HCT116 (cell line): Measurements from ENCODE around the gene ADARB1. TPM values are rescaled to one million over a fixed set of nuclear protein-coding genes. Genes with fewer than 3 reads are reported as not detected.

Experiments
- ATAC-seq: fragments of 200-7000 bp; cut with Tn5 transposase; 2 replicates; pipeline ENCODE4 v1.9.1; 2020; ENCODE audit warnings: mild to moderate bottlenecking, moderate library complexity
- BruUV-seq: library from RNA; stranded (reverse); fragments of 400-500 nt; replicated peaks from 2 replicates; lab custom pipeline; 2021; lab: Mats Ljungman, UMichigan
- CTCF ChIA-PET: fragments of 300-600 bp; sonication (Branson Sonifier 250); formaldehyde crosslinking; loops from one replicate; lab custom pipeline; 2021; ENCODE audit warnings: antibody characterized with exemption; lab: Charles Lee
- POLR2A ChIA-PET: fragments of 300-600, 350-600 bp; sonication (Branson Sonifier 250); formaldehyde crosslinking; loops from one replicate; lab custom pipeline; 2021; ENCODE audit warnings: antibody characterized with exemption; lab: Charles Lee
- RAD21 ChIA-PET, 2 experiments: fragments of 300-600 bp; sonication (Branson Sonifier 250); formaldehyde crosslinking; loops; one replicate each; lab custom pipeline; 2023; ENCODE audit warnings: low total read pairs in 2 of 2; ENCODE audit not compliant: uncharacterized antibody in 2 of 2, unreplicated experiment in 2 of 2, low non-redundant PET in 1 of 2; lab: Charles Lee
- DNase-seq: peaks from one replicate; pipeline ENCODE4 v3.0.0-alpha.2; 2010; ENCODE audit warnings: low read depth, low spot score
- H2AFZ ChIP-seq: fragments of 200-600 bp; shearing (Covaris generic), sonication (generic); 2 replicates; pipeline ENCODE4 v1.6.1; 2017; ENCODE audit warnings: low read depth, mixed run types, mixed read lengths, antibody characterized with exemption, low read length; ENCODE audit not compliant: poor library complexity, severe bottlenecking
- H3K27ac ChIP-seq: 2 replicates; pipeline ENCODE4 v1.5.1; 2012; ENCODE audit warnings: low read depth, low read length
- H3K27me3 ChIP-seq: fragments of 200-600 bp; sonication (generic); 2 replicates; pipeline ENCODE4 v1.6.1; 2016; ENCODE audit warnings: mixed run types, low read length, mixed read lengths; ENCODE audit not compliant: insufficient read depth
- H3K36me3 ChIP-seq, 2 experiments: fragments of 200-500 bp in 1 of 2; fragments of 200-600 bp in 1 of 2; sonication (Bioruptor generic) in 1 of 2; sonication (generic) in 1 of 2; 2 replicates each; pipeline versions ENCODE4 v1.5.1 to v1.6.1; 2014 to 2016; ENCODE audit warnings: low read length in 2 of 2, inconsistent platforms in 1 of 2, mixed read lengths in 1 of 2, mixed run types in 1 of 2; ENCODE audit not compliant: insufficient read depth in 2 of 2, control insufficient read depth in 1 of 2
- H3K4me1 ChIP-seq, 2 experiments: fragments of 200-600 bp in 1 of 2; sonication (generic) in 1 of 2; 2 replicates each; pipeline versions ENCODE4 v1.5.1 to v1.6.1; 2012 to 2017; ENCODE audit warnings: low read length in 2 of 2, inconsistent platforms in 1 of 2, mild to moderate bottlenecking in 1 of 2, mixed read lengths in 1 of 2, mixed run types in 1 of 2, moderate library complexity in 1 of 2; ENCODE audit not compliant: insufficient read depth in 2 of 2, control insufficient read depth in 1 of 2
- H3K4me2 ChIP-seq: fragments of 200-600 bp; sonication (generic); 2 replicates; pipeline ENCODE4 v1.6.1; 2017; ENCODE audit warnings: mixed run types, low read length, mixed read lengths
- H3K4me3 ChIP-seq, 2 experiments: fragments of 200-600 bp in 1 of 2; sonication (generic) in 1 of 2; replicated peaks in 1 of 2; 2 replicates each; pipeline ENCODE4 v1.5.1; 2011 to 2016; ENCODE audit warnings: low read length in 2 of 2, control low read depth in 1 of 2, low read depth in 1 of 2, mild to moderate bottlenecking in 1 of 2, mixed read lengths in 1 of 2, mixed run types in 1 of 2
- H3K79me2 ChIP-seq: fragments of 200-600 bp; sonication (generic); 2 replicates; pipeline ENCODE4 v1.6.1; 2017; ENCODE audit warnings: mild to moderate bottlenecking, mixed run types, low read length, moderate library complexity, mixed read lengths; ENCODE audit not compliant: insufficient read depth
- H3K9ac ChIP-seq: fragments of 200-600 bp; sonication (generic); 2 replicates; pipeline ENCODE4 v1.6.1; 2016; ENCODE audit warnings: low read length, mixed read lengths
- H3K9me2 ChIP-seq: fragments of 200-600 bp; sonication (generic), shearing (Covaris generic); 2 replicates; pipeline ENCODE4 v1.6.1; 2017; ENCODE audit warnings: mixed run types, mild to moderate bottlenecking, moderate library complexity; ENCODE audit not compliant: insufficient read depth
- H3K9me3 ChIP-seq, 2 experiments: fragments of 200-500 bp in 1 of 2; fragments of 200-600 bp in 1 of 2; sonication (Bioruptor generic) in 1 of 2; sonication (generic) in 1 of 2; 2 replicates each; pipeline ENCODE4 v1.6.1; 2014 to 2017; ENCODE audit warnings: low read length in 2 of 2, mixed read lengths in 2 of 2, inconsistent platforms in 1 of 2, low read depth in 1 of 2, mild to moderate bottlenecking in 1 of 2, mixed run types in 1 of 2, moderate library complexity in 1 of 2; ENCODE audit not compliant: control insufficient read depth in 1 of 2, insufficient read depth in 1 of 2
- H4K20me1 ChIP-seq: fragments of 200-600 bp; sonication (generic), shearing (Covaris generic); 2 replicates; pipeline ENCODE4 v1.6.1; 2017; ENCODE audit warnings: mixed run types, mild to moderate bottlenecking, moderate library complexity; ENCODE audit not compliant: insufficient read depth
- ATF3 ChIP-seq: IDR thresholded peaks from 2 replicates; pipeline ENCODE4 v1.6.1; 2012
- CBX3 ChIP-seq: IDR thresholded peaks from 2 replicates; pipeline ENCODE4 v1.6.1; 2012; ENCODE audit warnings: low read depth
- CEBPB ChIP-seq: IDR thresholded peaks from 2 replicates; pipeline ENCODE4 v1.6.1; 2012; ENCODE audit warnings: low read depth
- CTCF ChIP-seq, 3 experiments: fragments of 200-600 bp in 1 of 3; sonication (generic) in 1 of 3; IDR thresholded peaks in 2 of 3; conservative IDR thresholded peaks in 1 of 3; 2 replicates each; pipeline ENCODE4 v1.5.1; 2012 to 2017; ENCODE audit warnings: low read depth in 2 of 3, low read length in 2 of 3, antibody characterized with exemption in 1 of 3, borderline replicate concordance in 1 of 3, control low read depth in 1 of 3, mild to moderate bottlenecking in 1 of 3, mixed read lengths in 1 of 3, mixed run types in 1 of 3, moderate library complexity in 1 of 3; ENCODE audit not compliant: insufficient read depth in 1 of 3
- EZH2 ChIP-seq: fragments of 200-600 bp; sonication (generic); IDR thresholded peaks from 2 replicates; pipeline ENCODE4 v1.6.1; 2017; ENCODE audit warnings: antibody characterized with exemption, mixed run types
- FOSL1 ChIP-seq: IDR thresholded peaks from 2 replicates; pipeline ENCODE4 v1.6.1; 2012; ENCODE audit warnings: low read depth
- POLR2AphosphoS5 ChIP-seq: IDR thresholded peaks from 2 replicates; pipeline ENCODE4 v1.6.1; 2011; ENCODE audit warnings: mild to moderate bottlenecking, low read depth, low read length, moderate library complexity
- RAD21 ChIP-seq: IDR thresholded peaks from 2 replicates; pipeline ENCODE4 v1.6.1; 2012; ENCODE audit warnings: low read depth, mild to moderate bottlenecking
- SIN3A ChIP-seq: IDR thresholded peaks from 2 replicates; pipeline ENCODE4 v1.6.1; 2012; ENCODE audit warnings: low read depth
- TCF7L2 ChIP-seq: IDR thresholded peaks from 2 replicates; pipeline ENCODE4 v1.7.0; 2011; ENCODE audit warnings: borderline replicate concordance, inconsistent platforms; ENCODE audit not compliant: insufficient read depth, insufficient read length; ENCODE audit errors: extremely low read depth
- YY1 ChIP-seq: IDR thresholded peaks from 2 replicates; pipeline ENCODE4 v1.6.1; 2011; ENCODE audit warnings: low read length, low read depth, moderate library complexity, mild to moderate bottlenecking; ENCODE audit not compliant: insufficient replicate concordance; ENCODE audit errors: extremely low read depth
- ZFX ChIP-seq: fragments of 450-650 bp; IDR thresholded peaks from 2 replicates; pipeline ENCODE4 v1.6.1; 2017
- ZNF274 ChIP-seq: fragments of 200-500 bp; sonication (Bioruptor generic); IDR thresholded peaks from 2 replicates; pipeline ENCODE4 v1.6.1; 2014; ENCODE audit warnings: mild to moderate bottlenecking, low read depth, low read length, inconsistent platforms
- intact Hi-C: fragments of 100-400 bp; cut with micrococcal nuclease; formaldehyde crosslinking; loops from 2 replicates; pipeline ENCODE4 v1.10.0; 2022
- total RNA-seq: library from RNA; stranded (reverse); gene quantifications from one replicate; pipeline ENCODE4 v1.2.1, GENCODE V29; 2021; ENCODE audit not compliant: unreplicated experiment
- TF ChIP-seq, protein P1 (sequence below): IDR thresholded peaks from 2 replicates; pipeline ENCODE4 v1.6.1; 2012
- TF ChIP-seq, protein P2 (sequence below): IDR thresholded peaks from 2 replicates; pipeline ENCODE4 v1.6.1; 2011; ENCODE audit warnings: mild to moderate bottlenecking, low read length, moderate library complexity; ENCODE audit not compliant: insufficient replicate concordance; ENCODE audit errors: extremely low read depth

Gene ADARB1
- total RNA-seq, 1 experiment from 2014 or later = 13.5 TPM

- Histone ChIP-seq H2AFZ (no peak overlapping the region), H4K20me1 (no peaks in the 10 kb centered on the region), H3K4me3 (no peak overlapping the region)
- CTCF ChIA-PET = interaction anchor here (7.0 kb wide), 1 partner anchor 12 kb away, joined by 120 read pairs; no protein-coding TSS in a partner anchor
- intact Hi-C loops = no loop called here
- RAD21 ChIA-PET = no interaction called here
- TF ChIP-seq CEBPB (no peak), RAD21 (no peak), EZH2 (no peak), CBX3 (no peak)
- TF ChIP-seq, protein P1, sequence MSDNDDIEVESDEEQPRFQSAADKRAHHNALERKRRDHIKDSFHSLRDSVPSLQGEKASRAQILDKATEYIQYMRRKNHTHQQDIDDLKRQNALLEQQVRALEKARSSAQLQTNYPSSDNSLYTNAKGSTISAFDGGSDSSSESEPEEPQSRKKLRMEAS = no peak
- TF ChIP-seq, all 23 proteins: peak for 0
- no TSS peak for BruUV-seq
- Histone ChIP-seq H3K4me2 (no peak overlapping the region), H3K36me3 (no peaks in the 10 kb centered on the region), H3K4me1 (peaks cover 15 to 19% of the 10 kb centered on the region in 2 experiments), H3K9me3 (no peaks in the 10 kb centered on the region), H3K9ac (no peak overlapping the region), H3K79me2 (no peaks in the 10 kb centered on the region), H3K27ac (no peak overlapping the region), H3K9me2 (no peaks in the 10 kb centered on the region), H3K27me3 (no peaks in the 10 kb centered on the region)
- DNase-seq (no peak), ATAC-seq (no peak)
- POLR2A ChIA-PET = no interaction called here
Observed at GRCh38 chr21:45126983-45127382, 52.6 kb downstream of the ADARB1 start.

DNA sequence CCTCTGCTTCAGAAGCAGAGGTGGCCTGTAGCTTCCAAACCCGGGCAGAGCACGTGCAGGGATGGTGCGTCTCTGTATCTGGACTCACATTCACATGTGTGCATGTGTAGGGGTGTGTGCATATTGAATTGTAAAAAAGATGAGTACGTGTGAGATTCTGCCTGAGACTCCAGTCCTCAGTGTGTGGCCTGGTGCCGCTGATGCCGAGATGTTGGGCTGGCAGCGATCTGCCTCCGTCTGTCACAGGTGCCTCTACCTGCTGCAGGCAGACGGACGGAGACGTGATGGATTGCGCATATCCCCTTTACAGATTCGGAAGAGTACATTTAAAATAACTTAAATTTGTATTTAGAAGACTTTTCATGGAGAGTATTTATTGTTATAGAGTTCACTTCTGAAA is 53.6 kb downstream of the ADARB1 start:
- Histone ChIP-seq H3K36me3 (no peaks in the 10 kb centered on the region), H3K9me3 (no peaks in the 10 kb centered on the region), H2AFZ (no peak overlapping the region), H3K4me3 (no peak overlapping the region), H3K4me2 (no peak overlapping the region), H4K20me1 (no peaks in the 10 kb centered on the region), H3K79me2 (no peaks in the 10 kb centered on the region), H3K4me1 (peaks cover 15 to 19% of the 10 kb centered on the region in 2 experiments), H3K27me3 (no peaks in the 10 kb centered on the region), H3K9ac (no peak overlapping the region), H3K27ac (no peak overlapping the region), H3K9me2 (no peaks in the 10 kb centered on the region)
- TF ChIP-seq ZNF274 (no peak), YY1 (no peak), CBX3 (no peak), SIN3A (no peak), TCF7L2 (no peak), ATF3 (no peak), CTCF (IDR thresholded peaks at IDR 0.05 in 2 of 3, conservative IDR thresholded peaks at IDR 0.05 in 1 of 3; ENCODE audit: borderline replicate concordance in 1 of 3, insufficient read depth in 1 of 3, low read depth in 2 of 3, low read length in 2 of 3) (no peak), EZH2 (no peak), POLR2AphosphoS5 (no peak), FOSL1 (no peak), ZFX (no peak)
- TF ChIP-seq, protein P2, sequence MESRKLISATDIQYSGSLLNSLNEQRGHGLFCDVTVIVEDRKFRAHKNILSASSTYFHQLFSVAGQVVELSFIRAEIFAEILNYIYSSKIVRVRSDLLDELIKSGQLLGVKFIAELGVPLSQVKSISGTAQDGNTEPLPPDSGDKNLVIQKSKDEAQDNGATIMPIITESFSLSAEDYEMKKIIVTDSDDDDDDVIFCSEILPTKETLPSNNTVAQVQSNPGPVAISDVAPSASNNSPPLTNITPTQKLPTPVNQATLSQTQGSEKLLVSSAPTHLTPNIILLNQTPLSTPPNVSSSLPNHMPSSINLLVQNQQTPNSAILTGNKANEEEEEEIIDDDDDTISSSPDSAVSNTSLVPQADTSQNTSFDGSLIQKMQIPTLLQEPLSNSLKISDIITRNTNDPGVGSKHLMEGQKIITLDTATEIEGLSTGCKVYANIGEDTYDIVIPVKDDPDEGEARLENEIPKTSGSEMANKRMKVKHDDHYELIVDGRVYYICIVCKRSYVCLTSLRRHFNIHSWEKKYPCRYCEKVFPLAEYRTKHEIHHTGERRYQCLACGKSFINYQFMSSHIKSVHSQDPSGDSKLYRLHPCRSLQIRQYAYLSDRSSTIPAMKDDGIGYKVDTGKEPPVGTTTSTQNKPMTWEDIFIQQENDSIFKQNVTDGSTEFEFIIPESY = no peak
- TF ChIP-seq, protein P1 = no peak
- DNase-seq (no peak), ATAC-seq (no peak)
- ChIA-PET CTCF (interaction anchor here (0.7 to 7.0 kb wide), 20 partner anchors 11 to 617 kb away, joined by 3 to 120 read pairs (median 4); partner anchors contain the start of gene PTTG1IP), RAD21 (interaction anchor here (0.6 to 1.1 kb wide), 4 partner anchors 25 to 178 kb away, joined by 3 to 8 read pairs (median 4); no protein-coding TSS in a partner anchor), POLR2A (interaction anchor here (1.0 to 1.3 kb wide), 2 partner anchors 10 to 178 kb away, joined by 3 read pairs; no protein-coding TSS in a partner anchor)
- no TSS peak for BruUV-seq
- intact Hi-C loops = loop anchor here (1.0 kb wide), 1 partner anchor 179 kb away; no protein-coding TSS in a partner anchor
